ENCODE results near the gene ITSN2.
"Not testable (repeated sequence)": the region's sequence is repeated elsewhere in the genome, so short reads cannot be mapped to it uniquely, and the experiment has no call there.

The ITSN2 gene

GRCh38 chr2:24209389-24210105, 150.8 kb downstream of the ITSN2 start:
- DNase-seq: no peak

GRCh38 chr2:24208490-24208889, 151.8 kb downstream of the ITSN2 start:
- DNase-seq: no peak

DNA sequence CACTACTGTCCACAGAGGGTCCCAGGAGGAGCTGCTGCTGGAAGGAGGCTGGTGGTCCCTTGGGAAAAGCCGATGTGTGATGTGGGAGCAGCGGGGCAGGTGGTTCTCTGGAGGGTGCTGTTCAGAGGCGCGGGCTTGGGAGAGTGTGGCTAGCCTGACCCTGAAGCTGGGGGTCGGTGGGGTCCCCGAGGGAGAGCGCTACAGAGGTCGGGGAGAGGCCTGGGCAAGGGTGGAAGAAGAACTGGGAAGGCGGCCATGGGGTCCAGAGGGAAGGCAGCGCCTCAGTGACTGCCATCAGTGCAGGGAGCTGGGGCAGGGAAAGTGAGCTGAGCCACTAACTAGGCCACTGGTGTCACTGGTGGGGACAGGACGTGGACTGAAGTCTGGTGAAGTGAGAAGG, 153.0 kb downstream of the ITSN2 start:
- DNase-seq: no peak

GRCh38 chr2:24206714-24207113, 153.6 kb downstream of the ITSN2 start:
- no peak for DNase-seq

DNA sequence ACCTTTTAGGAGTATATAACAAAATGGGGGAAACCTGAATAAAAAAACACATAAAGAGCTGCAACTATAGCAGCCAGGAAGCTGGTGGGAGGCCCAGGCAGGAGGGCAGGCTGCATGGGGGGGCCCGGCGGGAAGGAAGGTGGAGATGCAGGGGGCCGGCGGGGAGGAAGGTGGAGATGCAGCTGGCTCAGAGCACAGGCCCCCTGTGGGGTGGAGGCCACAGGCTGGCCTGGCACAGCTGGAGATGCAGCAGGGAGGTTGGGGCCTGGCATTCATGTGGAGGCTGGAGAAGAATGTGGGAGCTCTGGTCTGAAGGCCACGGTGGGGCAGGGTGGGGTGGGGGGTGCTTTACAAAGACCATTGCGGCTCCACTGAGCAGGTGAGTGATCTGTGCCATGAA, 154.1 kb downstream of the ITSN2 start:
- DNase-seq: no peak

- no peak for DNase-seq
Observed at GRCh38 chr2:24205131-24205530, 155.2 kb downstream of the ITSN2 start.

DNA sequence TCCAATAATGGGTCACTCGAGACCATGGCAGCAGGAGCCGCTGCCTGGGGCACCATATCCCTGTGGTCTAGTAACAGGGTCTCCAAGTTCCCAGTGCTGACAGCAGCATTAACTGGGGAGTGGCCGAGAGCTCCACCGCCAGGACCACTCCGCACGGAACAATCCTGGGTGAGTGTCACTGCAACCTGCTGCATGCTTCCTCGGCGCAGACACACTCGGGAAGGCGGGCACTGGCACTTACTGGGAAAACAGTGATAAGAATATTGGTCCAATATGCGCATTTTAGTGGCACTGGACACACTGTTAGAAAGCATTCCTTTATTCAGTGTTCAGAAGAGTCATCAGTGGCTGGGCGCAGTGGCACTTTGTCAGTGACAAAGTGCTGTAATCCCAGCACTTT, 155.8 kb downstream of the ITSN2 start:
- DNase-seq: no peak

GRCh38 chr2:24203787-24204150, 156.6 kb downstream of the ITSN2 start:
- DNase-seq: no peak

- DNase-seq: no peak
Observed at GRCh38 chr2:24203029-24203786, 157.1 kb downstream of the ITSN2 start.

DNA sequence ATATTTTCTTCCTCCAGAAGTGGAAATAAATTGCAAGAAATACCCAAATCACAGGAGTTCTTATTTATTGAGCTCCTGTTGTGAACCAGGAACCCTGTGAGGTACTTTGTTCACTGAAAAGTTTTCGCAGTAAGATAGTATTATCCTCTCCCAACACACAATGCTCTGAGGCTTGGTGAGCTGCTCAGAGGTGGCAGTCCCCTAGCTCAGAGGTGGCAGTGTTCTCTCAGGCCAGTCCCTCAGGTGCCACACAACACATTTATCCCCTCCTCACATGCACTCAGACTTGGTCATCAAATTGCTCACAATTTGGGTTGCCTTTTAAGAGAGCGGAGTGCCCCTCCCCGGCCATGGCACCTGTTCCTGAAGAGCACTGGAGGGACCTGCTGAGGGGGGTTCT, 159.5 kb downstream of the ITSN2 start:
- no peak for DNase-seq

DNA sequence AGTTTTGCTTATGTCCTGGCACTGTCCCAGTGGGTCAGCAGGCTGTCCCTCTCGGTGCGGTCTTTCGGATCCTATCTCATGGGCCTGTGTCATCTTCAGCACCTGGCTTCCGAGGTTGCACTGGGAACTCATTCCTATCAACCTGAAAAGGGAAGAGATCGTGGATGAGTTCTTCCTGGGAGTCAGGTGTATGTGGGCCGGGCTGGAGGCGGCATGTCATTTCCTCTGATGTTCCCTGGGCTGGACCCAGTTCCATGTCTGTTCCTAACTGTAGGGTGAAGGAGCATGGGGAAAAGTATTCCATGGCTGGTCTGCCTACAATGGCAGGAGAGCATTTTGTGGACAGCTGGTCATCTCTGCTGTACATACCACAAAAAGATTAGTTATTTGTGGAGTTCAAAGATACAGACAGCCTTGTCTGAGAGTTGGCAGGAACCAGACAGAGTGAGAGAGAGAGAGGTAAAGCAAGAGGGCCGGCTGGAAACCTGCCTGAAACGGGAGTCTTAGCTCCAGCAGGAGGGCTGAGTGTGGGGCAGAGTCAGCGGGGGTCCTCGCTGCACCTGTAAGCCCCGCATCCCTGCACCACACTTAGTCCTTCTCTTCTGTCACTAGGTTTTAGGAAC, 160.3 kb downstream of the ITSN2 start:
- no peak for DNase-seq

DNA sequence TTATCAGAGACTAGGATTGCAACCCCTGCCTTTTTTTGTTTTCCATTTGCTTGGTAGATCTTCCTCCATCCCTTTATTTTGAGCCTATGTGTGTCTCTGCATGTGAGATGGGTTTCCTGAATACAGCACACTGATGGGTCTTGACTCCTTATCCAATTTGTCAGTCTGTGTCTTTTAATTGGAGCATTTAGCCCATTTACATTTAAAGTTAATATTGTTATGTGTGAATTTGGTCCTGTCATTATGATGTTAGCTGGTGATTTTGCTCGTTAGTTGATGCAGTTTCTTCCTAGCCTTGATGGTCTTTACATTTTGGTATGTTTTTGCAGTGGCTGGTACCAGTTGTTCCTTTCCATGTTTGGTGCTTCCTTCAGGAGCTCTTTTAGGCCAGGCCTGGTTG, 163.1 kb downstream of the ITSN2 start:
- not testable (repeated sequence) for DNase-seq

- no peak for DNase-seq
Observed at GRCh38 chr2:24191848-24192247, 168.5 kb downstream of the ITSN2 start.

GRCh38 chr2:24191156-24191555, 169.2 kb downstream of the ITSN2 start:
- DNase-seq: no peak

- DNase-seq: no peak
Observed at GRCh38 chr2:24190503-24190902, 169.8 kb downstream of the ITSN2 start.

DNA sequence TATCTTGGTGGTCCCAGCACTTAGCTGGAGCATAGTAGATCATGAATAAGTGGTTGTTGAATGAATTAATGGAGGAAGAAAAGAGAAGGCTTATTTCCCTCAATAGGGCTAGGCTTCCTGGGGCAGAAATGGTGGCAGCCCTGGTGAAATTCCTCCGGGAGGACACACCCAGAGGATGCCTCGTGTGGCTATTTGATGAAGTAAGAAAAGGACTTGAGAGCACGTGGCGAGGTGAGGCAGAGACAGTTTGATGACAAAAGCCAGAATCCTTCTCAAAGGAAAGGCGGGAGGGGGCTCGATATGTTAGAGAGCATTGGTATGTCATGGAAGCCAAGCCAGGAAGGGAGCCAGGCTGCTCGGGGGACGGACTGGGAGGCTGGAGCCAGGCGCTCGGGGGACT, 170.8 kb downstream of the ITSN2 start:
- DNase-seq: no peak

DNA sequence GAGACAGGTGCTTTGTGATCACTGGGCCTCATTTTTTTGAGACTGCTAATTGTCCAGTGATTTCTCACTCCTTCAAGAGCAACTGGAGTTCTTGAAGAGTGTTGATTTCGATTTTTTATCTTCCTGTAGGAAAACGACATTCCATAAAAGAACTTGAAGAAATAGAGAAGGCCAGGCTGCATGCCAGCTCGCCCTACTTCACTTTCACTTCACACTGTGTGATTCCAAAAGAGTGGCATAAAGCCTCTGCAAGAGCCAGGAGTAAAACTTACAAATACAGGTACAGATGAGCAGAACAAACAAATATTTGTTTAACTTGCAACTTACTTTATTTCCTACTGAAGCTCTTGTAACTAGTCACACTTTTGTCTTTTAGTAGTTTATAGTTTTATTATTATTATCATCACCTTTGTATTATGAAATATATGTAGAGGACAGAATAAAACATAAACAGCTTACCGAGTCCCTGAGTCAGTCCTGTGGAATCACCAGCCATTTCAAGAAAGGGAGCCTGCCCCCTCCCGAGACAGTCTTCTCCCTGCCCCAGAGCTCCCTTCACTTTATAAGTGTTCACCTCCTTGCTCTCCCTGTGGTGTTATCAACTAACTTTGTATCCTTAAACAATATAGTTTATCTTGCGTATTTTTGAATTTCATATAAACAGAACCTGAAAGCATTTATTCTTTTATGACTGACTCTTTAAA, 176.8 kb downstream of the ITSN2 start:
- no peak for DNase-seq

DNA sequence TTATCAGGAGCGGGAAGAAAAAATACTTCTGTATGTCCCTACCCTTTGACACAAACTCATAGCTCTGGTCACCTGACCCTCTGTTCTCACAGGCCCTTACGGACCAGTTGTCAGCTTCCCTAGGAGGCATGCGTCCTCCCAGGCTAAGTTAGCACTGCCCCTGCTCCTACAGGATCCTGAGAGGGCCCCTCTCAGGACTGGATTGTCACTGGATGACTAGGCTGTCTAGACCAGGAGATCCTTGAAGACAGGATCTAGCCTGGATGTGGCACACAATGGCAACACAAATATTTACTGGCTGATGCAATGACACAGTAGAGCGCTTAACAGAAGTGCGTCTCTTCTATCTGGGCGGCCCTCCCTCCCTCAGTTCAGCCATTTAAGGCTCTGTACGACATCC, 177.8 kb downstream of the ITSN2 start:
- no peak for DNase-seq

DNA sequence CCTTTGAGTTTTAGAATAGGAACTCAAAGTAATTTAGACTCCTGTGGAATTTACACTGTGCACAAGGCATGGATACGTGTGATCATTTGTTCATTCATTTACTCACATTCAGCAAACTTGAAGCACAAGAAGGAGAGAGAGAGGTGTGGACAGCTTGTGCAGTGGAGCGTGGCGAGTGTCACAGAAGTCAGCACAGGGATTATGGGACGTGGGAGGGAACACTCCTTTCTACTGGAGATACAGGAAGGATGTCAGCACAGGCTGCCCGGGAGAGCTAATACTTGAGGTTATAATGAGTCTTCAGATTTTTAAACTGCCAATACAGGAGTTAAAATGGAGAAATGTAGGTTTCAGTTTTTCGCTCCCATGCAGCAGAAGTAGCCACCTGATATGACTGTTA, 178.5 kb downstream of the ITSN2 start:
- DNase-seq: peak; percentile 30

- no peak for DNase-seq
Observed at GRCh38 chr2:24179683-24180082, 180.7 kb downstream of the ITSN2 start.

GRCh38 chr2:24176326-24176725, 184.0 kb downstream of the ITSN2 start:
- no peak for DNase-seq

- no peak for DNase-seq
Observed at GRCh38 chr2:24175631-24176187, 184.6 kb downstream of the ITSN2 start.

DNA sequence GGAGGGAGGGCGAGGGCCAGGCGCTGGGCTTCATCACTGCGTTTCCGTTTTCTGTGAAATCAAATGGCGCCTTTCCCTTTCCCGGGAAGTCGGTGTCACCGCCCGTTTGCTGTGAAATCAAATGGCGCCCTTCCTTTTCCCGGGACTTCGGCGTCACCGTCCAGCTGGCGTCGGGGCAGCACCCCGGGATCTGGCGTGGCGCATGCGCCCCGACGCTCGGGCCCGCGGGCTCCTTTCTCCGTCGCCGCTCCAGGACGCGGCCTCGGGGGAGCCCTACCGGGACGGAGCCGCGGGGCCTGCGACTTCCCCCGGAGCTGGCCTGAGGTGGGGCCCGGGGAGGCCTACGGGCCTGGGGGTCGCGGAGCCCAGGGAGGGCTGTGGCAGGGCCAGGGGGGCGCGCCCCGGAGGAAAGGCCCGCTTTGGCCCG, 185.5 kb downstream of the ITSN2 start, which contains the start of gene FAM228A:
Gene FAM228A, plus strand, starts transcription at position 203 of the 427 bp plus-strand sequence. CDS start 428 bp downstream, outside the sequence.
- DNase-seq: no peak
